GM23338 (cell line): ENCODE measurements around the gene ACOX2. TPM values are rescaled to one million over a fixed set of nuclear protein-coding genes. Genes with fewer than 3 reads are reported as not detected.

ENCODE experiments used
- CTCF ChIP-seq, 2 experiments: fragments of 200-600 bp in 1 of 2; sonication (generic) in 1 of 2; conservative IDR thresholded peaks; 2 replicates each; pipeline versions ENCODE4 v1.5.1 to v1.6.1; 2016 to 2017; ENCODE audit warnings: antibody characterized with exemption in 2 of 2, low read depth in 2 of 2, mild to moderate bottlenecking in 2 of 2, moderate library complexity in 1 of 2
- REST ChIP-seq: IDR thresholded peaks from one replicate; pipeline ENCODE4 v1.6.1; 2018; ENCODE audit warnings: antibody characterized with exemption; ENCODE audit not compliant: unreplicated experiment
- ZNF114 ChIP-seq: fragments of 250-450 bp; sonication (Bioruptor Pico); IDR thresholded peaks from 2 replicates; pipeline ENCODE4 v1.5.0; 2020; ENCODE audit warnings: mild to moderate bottlenecking, moderate library complexity
- ZNF462 ChIP-seq: fragments of 250-450 bp; sonication (Bioruptor Pico); IDR thresholded peaks from 2 replicates; pipeline ENCODE4 v1.5.0; 2020; ENCODE audit warnings: mild to moderate bottlenecking, moderate library complexity
- polyA plus RNA-seq: library from polyadenylated mRNA; unstranded; fragments of >200 nt; fragmentation: Nextera tagmentation; extraction: Ambion mirVana; gene quantifications from 2 replicates; pipeline ENCODE4 v1.2.1, GENCODE V29; 2016
- total RNA-seq: library from RNA; depleted of rRNA; stranded (reverse); fragments of >200 nt; shearing (Covaris generic); gene quantifications from 2 replicates; pipeline ENCODE4 v1.2.3, GENCODE V29; 2014

ACOX2 gene
- total and polyA plus RNA-seq, 2 experiments from 2014 or later = 1.1 to 1.9 TPM

- no peak for TF ChIP-seq ZNF462 (CRISPR knock-in tag)
- no peak for TF ChIP-seq REST
- no peak for TF ChIP-seq ZNF114
- TF ChIP-seq CTCF (conservative IDR thresholded peaks at IDR 0.05; ENCODE audit: low read depth in 2 of 2) = no peak
These were observed 2.6 kb upstream of the ACOX2 start (continued) for GRCh38 chr3:58539626-58540025.
